IPS DF 6.9 (cell line): ENCODE measurements around the gene BOD1L2.

Experiments
- DNase-seq: peaks from one replicate; pipeline ENCODE4 v3.0.0-alpha.2; 2013; ENCODE audit warnings: low read depth, low spot score
- H3K27ac ChIP-seq: one replicate; pipeline ENCODE4 v1.5.1; 2013; ENCODE audit warnings: low read length, control low read depth
- H3K27me3 ChIP-seq: 2 replicates; pipeline ENCODE4 v1.6.1; 2013; ENCODE audit warnings: mild to moderate bottlenecking, low read length; ENCODE audit not compliant: control insufficient read depth, insufficient read depth
- H3K36me3 ChIP-seq: 2 replicates; pipeline ENCODE4 v1.6.1; 2013; ENCODE audit warnings: low read length; ENCODE audit not compliant: control insufficient read depth, insufficient read depth
- H3K4me1 ChIP-seq: 2 replicates; pipeline ENCODE4 v1.6.1; 2013; ENCODE audit warnings: low read length; ENCODE audit not compliant: control insufficient read depth, insufficient read depth
- H3K4me3 ChIP-seq: 2 replicates; pipeline ENCODE4 v1.5.1; 2013; ENCODE audit warnings: mild to moderate bottlenecking, low read length
- H3K9me3 ChIP-seq: 2 replicates; pipeline ENCODE4 v1.6.1; 2013; ENCODE audit warnings: low read length, inconsistent platforms; ENCODE audit not compliant: control insufficient read depth, insufficient read depth
- WGBS: extraction: QIAGEN DNeasy Blood & Tissue Kit; methylation state at CpG from one replicate; pipeline ENCODE4 v1.1.7; 2013; ENCODE audit warnings: mixed read lengths, missing lambda C conversion rate; ENCODE audit not compliant: insufficient read length, insufficient coverage; 5-methylcytosine and 5-hydroxymethylcytosine counted together

The BOD1L2 gene

DNA sequence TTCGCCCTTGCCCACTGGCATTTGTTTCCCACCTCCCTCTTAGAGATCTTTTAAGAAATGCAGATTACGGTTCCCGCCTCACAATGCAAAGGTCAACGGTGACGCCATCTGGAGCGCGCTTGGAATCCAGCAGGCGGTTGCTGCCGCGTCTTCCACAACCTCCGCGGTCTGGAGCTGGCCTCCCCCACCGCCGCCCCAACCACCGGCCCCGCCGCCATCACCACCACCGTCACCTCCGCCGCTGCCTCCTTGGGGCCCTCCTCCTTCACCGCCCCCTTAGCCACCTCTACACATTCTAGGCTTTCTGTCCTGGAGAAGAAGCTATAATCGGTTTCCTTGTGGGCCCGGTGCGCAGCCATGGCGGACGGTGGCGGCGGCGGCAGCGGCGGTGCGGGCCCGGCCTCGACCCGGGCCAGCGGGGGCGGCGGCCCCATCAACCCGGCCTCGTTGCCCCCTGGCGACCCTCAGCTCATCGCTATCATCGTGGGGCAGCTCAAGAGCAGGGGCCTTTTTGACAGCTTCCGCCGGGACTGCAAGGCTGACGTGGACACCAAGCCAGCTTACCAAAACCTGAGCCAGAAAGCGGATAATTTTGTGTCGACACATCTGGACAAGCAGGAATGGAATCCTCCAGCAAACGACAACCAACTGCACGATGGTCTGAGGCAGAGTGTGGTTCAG, at the start of gene BOD1L2:
TSS of gene BOD1L2 (plus strand) at position 132 of the 681 bp plus-strand sequence. CDS start at position 358, 226 bp downstream.
- H3K9me3 ChIP-seq: no peaks in the 10 kb centered on the region
- no peaks in the 10 kb centered on the region for H3K4me1 ChIP-seq
- no peaks in the 10 kb centered on the region for H3K27me3 ChIP-seq
- no peak within 1 kb of the TSS for H3K4me3 ChIP-seq
- DNase-seq: no peak
- no peak within 1 kb of the TSS for H3K27ac ChIP-seq
- H3K36me3 ChIP-seq: no peaks in the 10 kb centered on the region
- WGBS: no CpG with 5 or more reads among the region's 50 CpGs

DNA sequence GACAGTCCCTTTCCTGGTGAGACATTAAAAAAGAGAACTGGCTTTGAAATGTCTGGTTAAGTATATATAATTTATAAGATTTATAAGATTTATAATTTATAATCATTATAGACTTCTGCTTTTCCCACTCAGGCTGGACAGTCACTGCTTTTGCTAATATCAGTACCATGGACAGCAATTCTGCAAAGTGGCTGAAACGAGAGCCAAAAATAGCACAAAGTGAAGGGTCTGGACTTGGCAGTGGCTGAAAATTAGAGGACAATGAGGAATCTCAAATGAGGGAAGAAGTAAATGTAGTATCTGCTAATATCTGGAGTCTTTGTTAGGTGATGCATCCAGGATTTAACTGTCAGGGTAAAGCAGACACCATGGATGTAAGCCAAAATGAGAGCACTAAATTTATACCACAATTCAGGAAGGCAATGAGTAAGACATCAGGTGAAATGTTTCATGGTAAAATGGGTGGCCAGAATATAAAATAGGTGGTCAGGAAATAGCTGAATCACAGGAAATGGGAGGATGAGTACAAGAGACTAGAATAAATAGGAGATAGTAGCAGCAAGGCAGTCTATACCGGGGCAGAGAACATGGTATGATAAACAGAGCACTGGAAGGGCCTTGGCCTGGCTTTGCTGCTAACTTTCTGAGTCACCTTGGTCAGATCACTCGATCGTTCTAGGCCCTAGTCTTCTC, 39.6 kb upstream of the BOD1L2 start:
- H3K9me3 ChIP-seq: no peaks in the 10 kb centered on the region
- no peaks in the 10 kb centered on the region for H3K27me3 ChIP-seq
- no CpG with 5 or more reads among the region's 4 CpGs for WGBS
- H3K27ac ChIP-seq: no peak overlapping the region
- DNase-seq: no peak
- H3K4me3 ChIP-seq: no peak overlapping the region
- H3K4me1 ChIP-seq: no peaks in the 10 kb centered on the region
- no peaks in the 10 kb centered on the region for H3K36me3 ChIP-seq

- H3K27ac ChIP-seq: no peak overlapping the region
- H3K9me3 ChIP-seq: no peaks in the 10 kb centered on the region
- H3K27me3 ChIP-seq: no peaks in the 10 kb centered on the region
- no peaks in the 10 kb centered on the region for H3K36me3 ChIP-seq
- WGBS: no CpG with 5 or more reads among the region's 4 CpGs
- H3K4me3 ChIP-seq: no peak overlapping the region
- H3K4me1 ChIP-seq: no peaks in the 10 kb centered on the region
- no peak for DNase-seq
Measured at GRCh38 chr18:57110290-57110689, 36.6 kb upstream of the BOD1L2 start.

- Histone ChIP-seq H3K36me3 (no peaks in the 10 kb centered on the region), H3K4me1 (no peaks in the 10 kb centered on the region), H3K4me3 (no peak overlapping the region), H3K27ac (no peak overlapping the region), H3K9me3 (no peaks in the 10 kb centered on the region), H3K27me3 (no peaks in the 10 kb centered on the region)
- no peak for DNase-seq
- no CpG with 5 or more reads among the region's 4 CpGs for WGBS
Measured at GRCh38 chr18:57113799-57114420, 33.0 kb upstream of the BOD1L2 start.

DNA sequence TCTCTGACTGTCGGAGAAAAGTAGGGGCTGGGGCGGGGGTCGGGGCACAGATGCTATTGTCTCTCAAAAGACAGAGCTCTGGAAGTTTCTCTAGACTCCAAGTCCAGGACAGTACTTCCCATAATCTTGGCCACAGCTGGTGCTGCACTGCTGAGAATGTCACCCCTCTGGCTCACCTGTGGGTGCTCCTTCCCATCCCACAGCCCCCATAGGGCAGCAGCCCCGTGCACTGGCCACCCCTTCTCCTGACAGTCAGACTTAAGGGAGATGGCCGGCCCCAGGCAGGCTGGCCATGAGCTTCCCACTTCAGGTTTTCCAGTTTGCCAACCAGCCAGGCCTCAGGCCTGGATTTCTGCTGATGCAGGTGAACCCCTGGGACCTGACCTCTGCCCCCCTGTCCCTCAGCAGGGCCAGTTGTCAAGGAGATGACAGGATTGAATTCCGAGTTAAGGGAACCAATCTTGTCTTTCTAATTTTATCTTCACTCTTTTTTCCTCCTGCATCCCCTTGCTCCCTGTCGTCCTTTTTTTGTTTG, 30.2 kb upstream of the BOD1L2 start:
- Histone ChIP-seq H3K4me3 (no peak overlapping the region), H3K36me3 (no peaks in the 10 kb centered on the region), H3K4me1 (no peaks in the 10 kb centered on the region), H3K9me3 (no peaks in the 10 kb centered on the region), H3K27me3 (no peaks in the 10 kb centered on the region), H3K27ac (no peak overlapping the region)
- WGBS: no CpG with 5 or more reads among the region's 7 CpGs
- no peak for DNase-seq

- no peaks in the 10 kb centered on the region for H3K9me3 ChIP-seq
- H3K27ac ChIP-seq: no peak overlapping the region
- 0 out of 2 replicates have a peak, but pooled peaks cover 2% of the 10 kb centered on the region for H3K4me1 ChIP-seq
- H3K36me3 ChIP-seq: no peaks in the 10 kb centered on the region
- no CpG with 5 or more reads among the region's 33 CpGs for WGBS
- no peak for DNase-seq
- H3K27me3 ChIP-seq: no peaks in the 10 kb centered on the region
- peak overlapping the region; percentile 40; the same call in 1 of the 2 replicates for H3K4me3 ChIP-seq
Measured at GRCh38 chr18:57121542-57122112, 25.3 kb upstream of the BOD1L2 start.

DNA sequence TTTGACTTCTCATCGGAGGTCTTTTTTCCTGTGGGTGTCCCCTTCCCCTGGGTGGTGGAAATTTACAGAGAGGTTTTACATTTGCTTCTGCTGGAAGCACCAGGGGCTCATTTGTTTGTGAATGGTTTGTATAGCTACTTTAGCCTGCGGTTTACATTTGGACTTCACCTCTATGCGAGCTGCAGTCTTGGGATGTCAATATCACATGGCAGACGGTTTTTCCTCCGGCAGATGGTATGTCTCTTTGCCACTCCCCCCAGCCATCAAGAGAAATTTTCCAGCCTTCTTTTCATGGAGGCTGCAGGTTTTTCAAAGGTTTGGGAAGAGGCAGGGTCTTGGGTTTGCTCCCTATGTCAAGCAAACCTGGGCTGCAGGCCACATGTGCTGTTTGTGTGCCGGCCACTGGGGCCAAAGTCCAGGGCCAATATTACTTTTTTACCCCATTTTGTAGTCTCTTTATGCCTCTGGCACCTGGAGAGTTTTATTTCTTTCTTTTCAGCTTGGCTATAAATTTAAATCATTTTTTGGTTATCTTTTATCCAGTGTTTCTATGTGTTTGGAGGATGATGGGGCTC, 23.9 kb upstream of the BOD1L2 start:
- H3K9me3 ChIP-seq: no peaks in the 10 kb centered on the region
- H3K4me3 ChIP-seq: no peak overlapping the region
- H3K36me3 ChIP-seq: no peaks in the 10 kb centered on the region; the same call in 1 of the 2 replicates
- WGBS: no CpG with 5 or more reads among the region's 6 CpGs
- DNase-seq: no peak
- 0 out of 2 replicates have a peak, but pooled peaks cover 2% of the 10 kb centered on the region for H3K4me1 ChIP-seq
- no peaks in the 10 kb centered on the region for H3K27me3 ChIP-seq
- H3K27ac ChIP-seq: no peak overlapping the region

DNA sequence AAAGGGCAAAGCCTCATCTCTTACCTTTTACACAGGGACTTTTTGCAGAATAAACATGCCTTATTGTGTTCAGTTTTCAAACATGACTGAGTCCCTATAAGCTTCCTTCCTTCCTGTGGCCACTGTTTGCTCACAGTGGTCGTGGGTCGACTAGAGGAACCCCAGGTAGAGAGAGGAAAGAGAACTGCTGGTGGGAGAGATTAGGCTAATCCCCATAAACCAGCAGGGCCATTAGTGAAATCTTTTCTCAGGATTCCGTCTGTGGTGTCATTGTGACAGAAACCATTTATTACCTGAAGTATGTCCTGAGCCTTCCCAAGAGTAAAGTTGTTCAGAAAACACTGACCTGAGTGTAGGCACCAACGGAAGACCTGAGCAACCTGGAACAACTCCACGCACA, 21.3 kb upstream of the BOD1L2 start:
- Histone ChIP-seq H3K4me1 (0 out of 2 replicates have a peak, but pooled peaks cover 2% of the 10 kb centered on the region), H3K4me3 (no peak overlapping the region), H3K27ac (no peak overlapping the region), H3K27me3 (no peaks in the 10 kb centered on the region), H3K36me3 (no peaks in the 10 kb centered on the region; the same call in 1 of the 2 replicates), H3K9me3 (no peaks in the 10 kb centered on the region)
- no CpG with 5 or more reads among the region's 5 CpGs for WGBS
- DNase-seq: no peak

- DNase-seq: no peak
- no peaks in the 10 kb centered on the region; the same call in 1 of the 2 replicates for H3K36me3 ChIP-seq
- H3K9me3 ChIP-seq: no peaks in the 10 kb centered on the region
- H3K27me3 ChIP-seq: no peaks in the 10 kb centered on the region
- no peak overlapping the region for H3K27ac ChIP-seq
- WGBS: no CpG with 5 or more reads among the region's 8 CpGs
- H3K4me1 ChIP-seq: no peaks in the 10 kb centered on the region
- H3K4me3 ChIP-seq: no peak overlapping the region; the same call in 1 of the 2 replicates
Measured at GRCh38 chr18:57128220-57128932, 18.5 kb upstream of the BOD1L2 start.
